ENCODE results near the gene ANKRD17. TPM values are rescaled to one million over a fixed set of nuclear protein-coding genes. Genes with fewer than 3 reads are reported as not detected.
A peak's percentile ranks its signal among the peaks of the same experiment; 100 is the strongest.

The ANKRD17 gene
- total and polyA plus RNA-seq, 9 of the 15 experiments (the other 6 are each of a cell fraction or from before 2014, with no cell fraction given), result 25.5 to 86.9 (median 52.2) TPM

DNA sequence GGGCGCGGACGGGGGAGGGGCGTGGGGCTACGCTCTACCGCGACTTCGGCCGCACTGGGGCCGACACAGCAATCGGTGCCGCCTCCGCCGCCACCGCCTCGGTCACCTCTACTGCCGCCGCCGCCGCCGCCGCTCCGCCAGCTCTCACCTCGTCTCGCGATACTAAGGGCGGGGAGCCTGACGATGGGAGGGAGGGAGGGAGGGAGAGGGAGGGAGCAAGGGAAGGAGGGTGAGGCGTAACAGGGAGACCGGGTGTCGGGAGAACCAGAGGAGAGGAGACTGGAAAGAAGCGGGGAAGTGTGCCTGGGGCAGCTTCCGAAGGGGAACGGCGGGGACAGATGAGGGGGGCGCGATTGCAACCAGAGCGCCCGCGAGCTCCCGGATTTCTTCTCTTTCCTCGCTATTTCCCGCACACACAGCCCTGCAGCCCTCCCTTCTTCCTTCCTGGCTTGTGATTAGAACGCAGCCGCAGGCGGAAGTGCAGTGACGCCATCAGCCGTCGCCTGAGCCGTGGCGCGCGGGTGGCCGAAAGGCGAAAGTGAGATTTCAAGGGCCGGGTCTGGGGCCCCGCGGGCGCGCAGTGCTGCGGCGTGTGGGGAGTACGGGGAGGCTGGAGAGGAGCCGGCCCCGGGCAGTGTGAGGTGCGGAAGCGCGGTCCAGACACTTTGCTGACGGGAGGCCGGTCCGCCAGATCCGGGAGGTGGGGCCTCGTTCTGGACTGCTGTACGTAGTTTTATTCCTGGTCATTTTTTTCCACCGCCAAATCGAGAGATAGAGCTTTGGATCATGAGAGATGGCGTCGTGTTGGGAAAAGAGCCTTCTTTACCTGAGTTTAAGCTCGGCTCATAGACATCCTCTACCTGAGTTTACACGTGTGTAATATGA lies at the start of gene ANKRD17 (continued):
- no peak for TF ChIP-seq ZFP91 (CRISPR knock-in tag; IDR thresholded peaks at IDR 0.05)
- TF ChIP-seq ZNF239 (CRISPR knock-in tag; IDR thresholded peaks at IDR 0.05), result no peak
- no peak for TF ChIP-seq CEBPZ (IDR thresholded peaks at IDR 0.05; ENCODE audit: borderline replicate concordance, low read depth, low read length)
- TF ChIP-seq RREB1 (CRISPR knock-in tag; IDR thresholded peaks at IDR 0.05), result 0 out of 2 replicates have a peak, but pooled peaks have one; percentile 35
- TF ChIP-seq SIN3B (IDR thresholded peaks at IDR 0.05; ENCODE audit: low read depth), result peak; percentile 83
- peak; percentile 47 for TF ChIP-seq NEUROD1 (IDR thresholded peaks at IDR 0.05; ENCODE audit: borderline replicate concordance, low read depth, low read length, partially characterized antibody)
- TF ChIP-seq, protein P1, sequence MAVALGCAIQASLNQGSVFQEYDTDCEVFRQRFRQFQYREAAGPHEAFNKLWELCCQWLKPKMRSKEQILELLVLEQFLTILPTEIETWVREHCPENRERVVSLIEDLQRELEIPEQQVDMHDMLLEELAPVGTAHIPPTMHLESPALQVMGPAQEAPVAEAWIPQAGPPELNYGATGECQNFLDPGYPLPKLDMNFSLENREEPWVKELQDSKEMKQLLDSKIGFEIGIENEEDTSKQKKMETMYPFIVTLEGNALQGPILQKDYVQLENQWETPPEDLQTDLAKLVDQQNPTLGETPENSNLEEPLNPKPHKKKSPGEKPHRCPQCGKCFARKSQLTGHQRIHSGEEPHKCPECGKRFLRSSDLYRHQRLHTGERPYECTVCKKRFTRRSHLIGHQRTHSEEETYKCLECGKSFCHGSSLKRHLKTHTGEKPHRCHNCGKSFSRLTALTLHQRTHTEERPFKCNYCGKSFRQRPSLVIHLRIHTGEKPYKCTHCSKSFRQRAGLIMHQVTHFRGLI (CRISPR knock-in tag; IDR thresholded peaks at IDR 0.05), result no peak
- TF ChIP-seq HNRNPH1 (optimal IDR thresholded peaks at IDR 0.05; ENCODE audit: low read depth, low read length), result no peak
- TF ChIP-seq ZC3H8 (IDR thresholded peaks at IDR 0.05), result no peak
- peak; percentile 86 to 91 for TF ChIP-seq MAZ (CRISPR knock-in tag; conservative IDR thresholded peaks at IDR 0.05 in 1 of 2, IDR thresholded peaks at IDR 0.05 in 1 of 2)
- TF ChIP-seq JUNB (CRISPR knock-in tag; conservative IDR thresholded peaks at IDR 0.05), result no peak
- no peak for TF ChIP-seq ZEB2 (IDR thresholded peaks at IDR 0.05)
- TF ChIP-seq POLR3G (IDR thresholded peaks at IDR 0.05; ENCODE audit: extremely low read depth, insufficient read length, insufficient replicate concordance), result no peak
